GM21528 (cell line): ENCODE data around the gene DYNC1I1.

Experiments used
- ATAC-seq: cut with Tn5 transposase; IDR thresholded peaks from one replicate; pipeline ENCODE4 v1.9.1; 2021; ENCODE audit warnings: mild to moderate bottlenecking, moderate library complexity; ENCODE audit not compliant: unreplicated experiment, low FRiP score

The DYNC1I1 gene

DNA sequence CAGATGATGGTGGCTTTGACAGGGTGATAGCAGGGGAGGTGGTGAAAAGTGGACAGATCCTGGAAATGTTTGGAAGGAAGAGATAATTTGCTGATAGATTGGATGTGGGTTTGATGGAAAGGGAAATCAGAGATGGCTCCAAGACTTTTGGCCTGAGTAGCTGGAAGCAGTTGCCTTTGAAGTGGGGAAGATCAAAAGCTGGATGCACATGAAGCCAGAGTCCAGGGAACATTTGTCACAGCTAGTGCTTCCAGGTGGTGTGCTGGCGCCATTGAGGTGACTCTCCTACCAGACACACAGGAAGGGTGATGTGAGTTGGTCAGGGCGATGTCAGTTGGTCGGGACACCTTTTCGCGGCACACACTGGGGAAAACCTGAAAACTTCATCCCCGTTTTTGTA, 15.9 kb downstream of the DYNC1I1 start:
- ATAC-seq = no peak

DNA sequence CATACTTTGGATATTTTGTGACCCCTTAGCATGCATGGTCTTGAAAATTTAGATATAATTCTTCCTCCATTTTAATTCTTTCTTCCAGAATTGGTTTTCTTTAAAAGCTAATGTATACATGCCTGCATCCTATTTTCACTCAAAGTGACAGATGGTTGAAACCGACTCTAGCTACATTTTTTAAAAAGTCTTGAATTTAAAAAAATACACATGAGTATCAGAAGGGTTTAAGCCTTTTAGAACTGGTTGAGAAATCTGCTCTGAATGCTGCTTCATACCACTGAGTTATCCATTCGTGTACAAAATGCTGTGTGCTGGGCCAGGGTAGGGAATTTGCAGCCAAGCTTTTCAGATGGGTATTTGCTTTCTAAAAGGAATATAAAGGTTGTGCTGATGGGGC, 16.5 kb downstream of the DYNC1I1 start:
- ATAC-seq = no peak

DNA sequence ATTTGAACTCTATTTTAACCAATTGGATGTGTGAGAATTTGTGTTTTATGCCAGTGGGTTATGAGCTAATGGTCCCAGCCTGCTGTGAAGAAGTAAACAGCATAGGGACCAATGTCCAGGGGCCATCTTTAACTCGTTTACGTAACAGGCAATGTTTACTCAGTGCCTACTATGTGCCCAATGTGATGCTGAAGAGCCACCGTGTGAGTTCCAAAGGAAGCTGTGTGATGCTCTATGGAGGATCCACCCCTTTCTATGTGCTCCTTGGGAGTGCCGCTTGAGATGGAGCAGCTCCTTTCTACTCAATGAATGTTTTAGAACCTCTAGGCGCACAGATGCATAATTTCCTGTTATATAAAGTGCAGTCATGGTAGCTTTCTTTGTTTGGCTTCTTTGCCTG, 21.3 kb downstream of the DYNC1I1 start:
- no peak for ATAC-seq

DNA sequence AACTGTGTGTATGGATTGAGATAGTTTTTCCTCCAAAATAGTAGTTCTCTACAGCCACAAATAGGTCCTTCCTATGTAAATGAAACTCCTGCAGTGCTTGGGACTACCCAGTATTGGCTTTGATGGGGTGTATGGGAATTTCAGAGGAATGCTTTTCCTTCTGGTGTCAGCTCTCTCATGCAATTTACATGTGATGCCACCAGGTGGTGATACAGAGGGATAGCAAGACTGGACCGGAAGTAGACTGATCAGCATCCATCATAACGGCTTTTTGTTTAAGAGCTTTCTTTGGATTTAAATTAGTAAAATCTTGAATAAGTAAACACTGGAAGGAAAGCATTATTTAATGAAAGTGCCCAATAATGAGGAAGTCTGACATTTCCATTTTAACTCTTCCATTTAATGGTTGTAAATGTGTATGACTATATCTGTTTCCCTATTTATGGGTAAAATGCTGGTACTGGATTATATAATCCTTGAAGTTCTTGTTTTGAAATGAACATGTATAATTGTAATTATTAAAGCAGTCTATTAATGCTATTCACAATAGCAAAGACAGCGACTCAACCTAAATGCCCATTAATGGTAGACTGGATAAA, 22.7 kb downstream of the DYNC1I1 start:
- no peak for ATAC-seq

DNA sequence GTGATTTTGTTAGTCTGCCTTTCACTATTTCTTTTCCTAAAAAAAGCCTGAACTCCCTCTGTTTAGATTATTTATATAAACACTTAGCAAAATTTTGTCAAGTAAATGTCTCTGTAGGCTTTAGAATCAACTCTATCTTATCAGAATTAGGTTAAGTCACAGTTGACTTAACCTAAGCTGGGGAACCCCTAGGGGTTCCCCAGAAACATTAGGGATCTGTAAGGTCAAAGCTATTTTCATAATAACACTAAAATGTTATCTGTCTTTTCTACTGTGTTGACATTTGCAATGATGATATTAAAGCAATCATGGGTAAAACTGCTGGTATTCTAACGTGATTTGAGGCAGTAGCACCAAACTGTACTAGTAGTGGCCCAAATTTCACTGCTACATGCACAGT, 24.3 kb downstream of the DYNC1I1 start:
- ATAC-seq = no peak

DNA sequence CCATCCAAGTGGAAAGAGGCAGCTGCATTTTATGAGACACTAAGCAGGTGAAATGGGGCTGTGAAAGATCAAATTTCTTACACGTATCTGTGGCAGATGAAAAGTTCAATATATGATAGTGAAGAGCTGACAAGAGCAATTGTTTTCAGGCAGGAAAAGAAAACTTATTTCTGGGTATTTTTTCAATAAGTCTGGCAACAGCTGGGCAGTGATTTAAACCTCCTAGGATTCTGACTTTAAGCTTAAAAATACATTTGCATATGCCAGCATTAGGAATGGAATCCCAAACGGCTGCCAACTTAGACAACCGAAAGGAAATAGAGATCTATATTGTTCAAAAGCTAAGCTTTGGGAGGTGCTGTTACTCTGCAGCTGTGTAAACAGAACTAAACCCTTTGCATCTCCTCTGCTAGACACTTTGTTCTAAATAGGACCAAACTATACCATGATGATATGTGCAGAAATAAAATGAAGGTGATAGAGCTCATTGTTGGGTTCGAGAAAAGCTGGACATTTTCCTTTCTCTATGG, 26.1 kb downstream of the DYNC1I1 start:
- no peak for ATAC-seq

DNA sequence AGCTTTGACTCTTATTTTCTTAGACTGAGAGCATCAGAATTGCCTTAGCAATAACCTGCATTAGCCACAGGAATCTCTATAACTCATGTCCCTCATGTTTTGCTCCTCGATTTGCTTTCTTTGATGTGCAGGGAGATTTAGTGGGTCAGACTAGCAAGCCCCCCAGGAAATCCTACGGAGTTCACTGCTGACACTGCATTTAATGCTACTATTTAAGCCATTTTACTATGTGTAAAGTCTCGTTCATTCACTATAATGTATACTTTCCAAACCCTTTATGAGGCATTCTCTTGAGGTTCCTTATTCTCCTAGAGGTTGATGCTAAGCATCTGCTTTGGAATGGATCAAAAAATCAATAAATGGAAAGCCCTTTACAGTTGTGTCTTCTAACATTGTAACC, 28.4 kb downstream of the DYNC1I1 start:
- ATAC-seq = no peak

DNA sequence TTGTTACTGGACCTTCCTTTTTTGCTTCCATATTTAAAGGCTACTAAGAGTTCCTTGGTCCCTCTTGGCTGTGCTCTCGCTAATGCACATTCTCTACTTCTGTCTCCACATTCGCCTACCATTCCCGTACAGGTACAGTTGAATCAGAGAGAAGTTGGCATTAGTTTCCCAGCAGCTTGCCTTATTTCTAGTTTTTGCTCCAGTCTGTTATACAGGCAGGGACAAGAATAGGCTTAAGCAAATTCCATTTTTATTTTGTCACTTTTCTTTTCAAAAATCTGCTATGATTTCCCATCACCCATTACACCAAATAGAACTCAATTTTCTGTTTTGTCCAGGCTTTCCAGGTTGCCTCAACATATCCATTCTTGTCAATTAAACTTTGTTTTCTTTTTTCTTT, 29.9 kb downstream of the DYNC1I1 start:
- no peak for ATAC-seq

DNA sequence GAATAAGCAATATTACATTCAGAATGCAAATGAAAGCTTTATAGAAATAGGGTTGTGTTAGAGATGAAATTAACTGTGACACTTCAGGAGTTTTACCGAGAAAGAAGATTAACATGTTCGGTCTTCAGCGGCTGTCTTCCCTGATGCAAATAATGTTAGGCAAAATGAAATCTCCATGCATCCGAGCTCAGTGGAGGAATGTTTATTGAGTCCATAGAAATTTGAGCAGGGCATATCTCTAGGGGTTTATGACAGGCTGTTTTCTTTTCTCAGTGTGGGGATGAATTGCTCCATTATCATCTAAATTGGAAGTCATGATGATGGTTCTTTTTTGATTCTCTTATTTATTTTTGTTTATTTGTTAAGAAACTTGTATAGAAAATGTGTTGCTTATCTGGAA, 31.7 kb downstream of the DYNC1I1 start:
- ATAC-seq = no peak

DNA sequence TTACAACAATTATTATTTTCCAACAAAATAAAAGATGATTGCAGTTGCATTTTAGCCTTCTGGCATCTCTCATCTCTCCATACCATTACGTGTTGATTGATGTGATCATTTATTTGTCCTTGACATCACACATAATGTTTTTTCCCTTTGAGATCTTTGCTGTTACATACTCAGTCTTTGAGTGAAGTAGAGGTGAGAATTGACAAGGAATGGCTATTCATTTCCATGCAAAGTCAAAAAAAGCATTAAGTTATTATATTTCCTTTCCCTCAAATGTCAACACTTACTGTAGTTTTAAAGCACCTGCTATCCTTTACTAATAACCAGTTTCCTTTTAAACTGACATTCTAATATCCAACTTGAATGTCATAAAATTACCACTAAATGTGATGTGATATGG, 33.6 kb downstream of the DYNC1I1 start:
- ATAC-seq = no peak

DNA sequence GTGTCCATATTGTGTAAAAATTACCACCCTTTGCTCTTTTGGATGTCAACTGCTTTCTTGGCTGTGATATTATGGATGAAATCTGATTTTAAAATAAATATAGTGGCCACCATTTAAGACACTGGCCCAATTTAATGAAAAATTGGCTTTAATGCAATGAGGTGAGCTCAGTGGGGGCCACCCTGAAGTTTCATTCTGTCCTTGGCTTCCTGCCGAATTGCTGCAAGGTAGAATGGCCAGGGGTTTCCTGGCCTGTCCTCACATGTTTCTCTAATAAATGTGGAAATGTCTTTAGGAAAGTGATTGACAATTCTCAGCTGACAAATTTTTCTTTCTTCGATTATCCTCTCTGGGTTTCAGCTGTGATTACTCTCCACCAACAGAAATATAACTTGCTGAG, 36.0 kb downstream of the DYNC1I1 start:
- ATAC-seq = no peak

DNA sequence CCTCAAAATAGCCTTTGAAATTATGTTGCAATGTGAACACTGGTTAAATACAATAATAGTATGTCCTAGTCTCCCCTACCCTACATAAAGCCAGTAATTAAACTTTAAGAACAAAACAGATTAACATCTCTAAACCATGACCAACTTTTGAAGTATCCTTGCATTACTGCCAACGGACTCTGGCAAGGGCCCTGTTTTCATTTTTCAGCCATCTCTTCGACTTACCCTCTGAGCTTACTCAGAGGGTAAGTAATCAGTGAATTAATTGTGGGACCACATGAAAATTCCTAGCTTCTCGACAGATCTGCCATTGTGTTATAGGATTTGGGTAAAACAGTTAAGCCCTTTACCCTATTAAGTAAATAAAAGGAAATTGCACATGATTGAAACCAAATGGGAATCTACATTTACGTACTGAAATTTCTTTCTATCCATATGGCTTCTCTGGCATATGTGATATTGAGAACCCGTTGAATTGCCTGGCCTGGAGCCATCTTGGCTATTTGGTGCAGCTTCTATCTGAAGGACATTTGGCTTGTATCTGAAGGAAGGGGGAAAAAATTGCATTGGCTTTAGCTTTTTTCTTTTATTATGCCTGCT, 39.6 kb downstream of the DYNC1I1 start:
- no peak for ATAC-seq

DNA sequence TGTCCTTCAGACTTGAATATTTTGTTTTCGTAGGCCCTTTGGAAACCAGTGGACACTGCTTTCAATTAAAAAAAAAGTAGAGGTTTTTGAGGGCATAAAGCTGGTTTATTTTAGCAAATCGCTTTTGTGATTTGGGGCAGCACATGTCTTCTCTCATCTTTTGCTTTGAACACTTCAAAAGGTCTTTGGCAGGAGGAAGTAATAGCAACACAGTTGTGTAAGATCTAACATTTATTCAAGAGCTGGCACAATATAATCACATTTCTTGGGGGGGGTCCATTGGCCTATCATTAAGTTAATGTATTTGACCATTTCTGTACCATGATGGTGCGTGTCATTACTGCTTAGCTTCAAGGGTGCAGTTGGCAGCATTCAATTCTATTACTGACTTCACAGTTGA, 42.4 kb downstream of the DYNC1I1 start:
- ATAC-seq = no peak

DNA sequence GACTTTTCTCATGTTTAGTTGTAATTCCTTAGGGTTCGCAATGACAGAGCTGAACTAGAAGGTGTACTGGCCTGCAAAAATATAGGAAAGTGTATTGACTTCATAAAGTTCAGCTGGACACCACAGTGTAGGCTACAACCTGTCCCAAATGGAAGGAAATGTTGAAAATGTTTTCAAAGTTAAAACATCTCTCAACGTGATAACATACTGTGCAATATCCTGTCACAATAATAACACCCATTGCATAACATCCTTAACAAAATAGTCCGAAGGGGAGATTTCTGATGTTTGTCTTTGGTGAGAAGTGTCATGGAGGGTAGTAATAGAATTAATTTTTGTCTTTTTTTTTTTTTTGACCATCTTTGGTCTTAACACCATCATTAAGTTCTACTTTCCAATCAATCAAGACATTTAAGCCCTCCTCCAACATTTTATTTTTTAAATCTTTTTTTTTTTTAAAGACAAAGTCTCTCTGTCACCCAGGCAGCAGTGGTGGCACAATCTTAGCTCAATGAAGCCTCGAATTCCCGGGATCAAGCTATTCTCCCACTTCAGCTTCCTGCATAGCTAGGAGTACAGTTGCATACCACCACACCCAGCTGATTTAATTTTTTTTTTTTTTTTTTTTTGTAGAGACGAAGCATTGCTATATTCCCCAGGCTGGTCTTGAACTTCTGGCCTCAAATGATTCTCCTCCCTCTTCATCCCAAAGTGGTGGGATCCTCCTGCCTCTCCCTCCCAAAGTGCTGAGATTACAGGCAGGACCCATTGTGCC, 45.7 kb downstream of the DYNC1I1 start:
- no peak for ATAC-seq

DNA sequence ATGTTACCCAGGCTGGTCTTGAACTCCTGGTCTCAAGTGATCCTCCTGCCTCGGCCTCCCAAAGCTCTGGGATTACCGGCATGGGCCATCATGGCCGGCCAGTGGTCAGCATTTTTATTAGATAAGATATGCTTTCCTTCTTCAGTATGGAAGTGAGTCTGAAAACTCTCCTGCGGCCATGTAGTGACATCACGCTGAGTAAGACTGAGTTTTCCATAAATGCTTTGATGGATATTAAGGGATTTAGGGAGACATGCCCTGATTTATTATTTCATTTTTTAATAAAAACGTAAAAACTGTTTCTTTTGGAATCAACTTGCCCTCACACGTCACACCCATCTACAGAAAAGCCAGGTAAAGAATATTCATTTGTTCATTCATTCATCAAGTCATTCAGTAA, 48.4 kb downstream of the DYNC1I1 start:
- no peak for ATAC-seq

DNA sequence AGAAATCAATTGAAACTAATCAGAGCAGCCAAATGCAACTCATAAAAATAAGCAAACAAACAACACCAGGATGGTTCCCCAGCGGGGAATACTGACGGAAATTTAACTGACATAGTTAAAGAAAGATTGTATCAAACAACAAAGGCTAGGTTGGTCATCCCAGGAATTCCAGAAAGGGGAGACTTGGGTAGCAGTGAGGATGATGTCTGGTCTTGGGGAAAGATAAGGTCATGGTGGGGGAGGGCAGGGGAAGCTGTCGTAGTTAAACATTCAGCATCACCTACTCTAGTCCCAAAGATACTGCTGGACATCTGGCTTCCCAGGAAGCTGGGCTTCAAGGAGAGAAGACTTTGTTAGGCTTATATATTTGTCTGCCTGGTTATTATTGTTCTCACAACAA, 50.4 kb downstream of the DYNC1I1 start:
- no peak for ATAC-seq

DNA sequence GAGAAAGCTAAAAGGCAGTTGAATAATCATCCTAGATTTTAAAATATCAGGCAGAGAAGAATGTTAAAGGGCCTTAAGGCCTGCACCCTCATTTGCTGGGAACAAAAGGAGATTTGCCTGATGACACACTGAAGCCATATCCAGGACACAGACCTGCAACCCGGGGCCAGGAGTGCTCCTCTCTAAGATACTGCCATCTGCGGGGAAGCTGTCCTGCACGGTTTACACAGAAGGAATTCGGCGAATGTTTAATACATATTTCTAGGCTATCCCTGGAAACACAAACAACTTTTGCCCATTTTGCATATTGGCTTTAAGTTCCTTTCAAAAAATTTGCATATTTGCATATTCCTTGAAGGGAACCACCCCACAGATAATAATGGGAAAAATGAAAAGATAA, 52.3 kb downstream of the DYNC1I1 start:
- no peak for ATAC-seq

DNA sequence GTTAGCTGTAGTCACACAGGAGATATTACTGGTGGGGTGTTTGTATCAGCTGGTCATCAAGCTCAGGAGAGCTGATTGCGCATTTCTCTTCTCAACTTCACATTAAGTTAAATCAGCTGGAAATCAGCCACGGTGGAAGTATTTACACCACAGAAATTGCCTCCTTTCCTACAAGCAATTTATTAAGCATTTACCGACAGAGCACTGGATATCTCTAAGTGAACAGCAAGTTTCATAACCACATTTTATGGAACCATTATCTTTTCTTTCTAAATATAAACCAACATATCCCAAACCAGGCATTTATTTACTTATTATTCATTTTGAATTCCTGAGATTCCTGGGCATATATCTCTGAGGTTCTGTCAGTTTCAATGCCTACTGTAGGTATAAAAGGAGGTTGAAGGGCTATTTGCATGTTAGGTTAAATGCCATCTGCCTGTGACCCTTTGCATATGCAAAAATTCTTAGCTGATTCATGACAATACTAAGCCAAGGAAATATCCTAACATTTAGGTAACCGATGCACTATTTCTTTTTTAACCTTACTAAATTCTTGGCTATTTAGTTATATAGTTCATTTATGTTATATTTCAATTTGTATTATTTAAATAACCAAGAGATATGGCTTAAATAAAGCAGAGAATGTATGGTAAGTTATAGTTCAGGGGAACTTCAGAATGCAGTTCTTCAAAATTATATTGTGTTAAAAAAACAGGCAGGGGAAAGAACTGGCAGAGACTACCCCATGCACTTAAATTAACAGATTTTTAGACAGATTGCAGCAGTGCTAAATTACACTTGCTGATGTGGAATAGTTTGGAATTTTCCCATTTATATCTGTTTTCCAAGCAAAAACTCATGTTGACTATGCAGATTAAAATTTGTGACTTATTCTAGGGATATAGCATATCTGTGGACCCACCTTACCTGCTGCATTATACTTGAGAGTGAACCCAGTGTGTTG, 56.8 kb downstream of the DYNC1I1 start:
- ATAC-seq = no peak

DNA sequence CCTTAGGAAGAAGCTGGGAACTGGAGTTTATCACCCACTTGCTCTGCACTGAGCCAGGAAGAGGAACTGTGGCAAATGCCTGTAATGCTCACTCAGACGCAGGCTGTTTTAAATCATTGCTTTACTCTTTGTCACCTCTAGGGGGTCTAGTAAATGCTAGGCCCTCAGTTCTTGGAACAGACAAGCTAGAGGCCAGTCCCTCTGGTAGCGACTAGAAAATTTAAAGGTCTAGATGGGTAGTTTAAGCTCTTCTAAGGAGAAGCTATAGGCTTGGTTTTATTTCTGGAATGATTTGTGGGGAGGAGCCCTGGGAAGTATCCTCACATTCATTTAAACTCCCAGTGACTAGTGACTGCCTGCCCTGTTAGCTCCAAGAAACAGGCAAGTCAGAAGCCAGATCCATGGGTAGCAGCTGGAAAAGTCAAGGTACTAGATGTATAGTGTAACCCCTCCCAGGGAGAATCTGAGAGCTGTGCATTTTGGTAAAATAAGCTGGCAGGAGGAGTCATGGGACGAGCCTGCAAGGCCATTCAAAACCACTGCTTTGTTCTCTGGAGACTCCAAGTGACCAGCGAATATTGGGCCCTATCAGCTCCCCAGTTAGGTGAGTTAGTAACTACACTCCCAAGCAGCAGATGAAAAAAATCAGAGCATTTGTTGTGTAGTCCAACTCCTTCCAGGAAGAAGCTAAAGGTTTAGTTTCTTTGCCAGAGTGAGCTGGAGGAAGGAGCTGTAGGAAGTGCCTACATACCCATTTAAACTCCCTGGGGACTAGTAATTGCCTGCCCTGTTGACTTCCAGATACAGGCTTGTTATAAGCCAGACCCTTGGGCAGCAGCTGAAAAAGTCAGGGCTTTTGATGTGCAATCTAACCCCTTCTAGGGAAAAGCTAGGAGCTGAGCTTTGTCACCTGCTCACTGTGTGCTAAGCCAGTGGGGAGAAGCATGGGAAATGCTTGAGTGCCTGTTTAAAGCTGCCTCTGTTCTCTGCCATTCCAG, 68.9 kb downstream of the DYNC1I1 start:
- peak; percentile 87 for ATAC-seq
